H1 (cell line): ENCODE measurements around the gene ADGRG7. TPM values are rescaled to one million over a fixed set of nuclear protein-coding genes. Genes with fewer than 3 reads are reported as not detected.

Experiments
- CTCF ChIA-PET: fragments of 300-600 bp; sonication (Branson Sonifier 250); formaldehyde crosslinking; loops from one replicate; lab custom pipeline; 2021; ENCODE audit not compliant: partially characterized antibody; lab: Charles Lee
- POLR2A ChIA-PET: fragments of 300-600 bp; sonication (Branson Sonifier 250); formaldehyde crosslinking; loops from one replicate; lab custom pipeline; 2021; ENCODE audit warnings: inconsistent platforms; ENCODE audit not compliant: partially characterized antibody; lab: Charles Lee
- DNase-seq, 2 experiments: peaks; one replicate each; pipeline versions ENCODE4 v3.0.0 to v3.0.0-alpha.2; 2010 to 2022; ENCODE audit warnings: low spot score in 2 of 2, low read depth in 1 of 2, mixed read lengths in 1 of 2
- FAIRE-seq: peaks from 2 replicates; lab custom pipeline; 2011; peaks lifted over from hg19 to GRCh38; lab: Jason Lieb, UNC
- H2AFZ ChIP-seq: 2 replicates; pipeline ENCODE4 v1.8.1; 2012; ENCODE audit warnings: low read length, inconsistent platforms
- H2AK5ac ChIP-seq: 2 replicates; pipeline ENCODE4 v1.6.1; 2013; ENCODE audit warnings: low read depth, low read length
- H2BK120ac ChIP-seq: replicated peaks from 2 replicates; pipeline ENCODE3; 2013; ENCODE audit warnings: low read depth, low read length, inconsistent platforms
- H2BK12ac ChIP-seq: 2 replicates; pipeline ENCODE4 v1.6.1; 2013; ENCODE audit warnings: low read depth, low read length
- H2BK15ac ChIP-seq: 2 replicates; pipeline ENCODE4 v1.6.1; 2013; ENCODE audit warnings: low read length
- H2BK20ac ChIP-seq: 2 replicates; pipeline ENCODE4 v1.6.1; 2013; ENCODE audit warnings: low read length
- H2BK5ac ChIP-seq: 2 replicates; pipeline ENCODE4 v1.6.1; 2013; ENCODE audit warnings: low read depth, low read length
- H3K14ac ChIP-seq: 2 replicates; pipeline ENCODE4 v1.6.1; 2013; ENCODE audit warnings: inconsistent platforms; ENCODE audit not compliant: insufficient read length
- H3K18ac ChIP-seq: 2 replicates; pipeline ENCODE4 v1.6.1; 2013; ENCODE audit warnings: low read length; ENCODE audit errors: extremely low read depth
- H3K23ac ChIP-seq: 2 replicates; pipeline ENCODE4 v1.6.1; 2013; ENCODE audit warnings: inconsistent platforms; ENCODE audit not compliant: insufficient read length
- H3K23me2 ChIP-seq: 2 replicates; pipeline ENCODE4 v1.6.1; 2013; ENCODE audit warnings: low read depth, low read length
- H3K27ac ChIP-seq: 2 replicates; pipeline ENCODE4 v1.6.1; 2011; ENCODE audit warnings: low read depth, low read length, inconsistent platforms
- H3K27me3 ChIP-seq, 4 experiments: replicated peaks in 1 of 4; 1 replicate in 1 of 4; 2 replicates in 3 of 4; pipeline versions ENCODE4 v1.6.1 to v1.8.1; 2011 to 2013; ENCODE audit warnings: low read length in 3 of 4, mild to moderate bottlenecking in 3 of 4, inconsistent platforms in 2 of 4, mixed read lengths in 2 of 4, moderate library complexity in 1 of 4; ENCODE audit not compliant: control insufficient read depth in 3 of 4, insufficient read depth in 3 of 4; ENCODE audit errors: extremely low read depth in 1 of 4
- H3K36me3 ChIP-seq, 4 experiments: 2 replicates each; pipeline versions ENCODE4 v1.6.1 to v1.8.1; 2011 to 2013; ENCODE audit warnings: mild to moderate bottlenecking in 4 of 4, low read length in 3 of 4, moderate library complexity in 2 of 4, control low read depth in 1 of 4, inconsistent platforms in 1 of 4; ENCODE audit not compliant: insufficient read depth in 4 of 4, control insufficient read depth in 2 of 4
- H3K4ac ChIP-seq: replicated peaks from 2 replicates; pipeline ENCODE3; 2013; ENCODE audit warnings: low read length, low read depth, mixed read lengths, inconsistent platforms; ENCODE audit not compliant: insufficient read length
- H3K4me1 ChIP-seq, 4 experiments: replicated peaks in 1 of 4; 1 replicate in 1 of 4; 2 replicates in 3 of 4; pipeline versions ENCODE4 v1.6.1 to v1.8.1; 2011 to 2013; ENCODE audit warnings: low read length in 3 of 4, inconsistent platforms in 2 of 4, mixed read lengths in 1 of 4; ENCODE audit not compliant: insufficient read depth in 4 of 4, control insufficient read depth in 3 of 4
- H3K4me2 ChIP-seq, 2 experiments: 2 replicates each; pipeline versions ENCODE4 v1.6.1 to v1.8.1; 2011 to 2013; ENCODE audit warnings: low read depth in 2 of 2, low read length in 2 of 2, control low read depth in 1 of 2, inconsistent platforms in 1 of 2, mild to moderate bottlenecking in 1 of 2; ENCODE audit not compliant: insufficient read depth in 1 of 2
- H3K4me3 ChIP-seq, 4 experiments: fragments of 200-600, 300-600 bp in 1 of 4; sonication (generic), shearing (Covaris generic), sonication (Bioruptor Twin) in 1 of 4; 2 replicates each; pipeline versions ENCODE4 v1.5.1 to v1.8.1; 2011 to 2016; ENCODE audit warnings: low read length in 4 of 4, low read depth in 3 of 4, control low read depth in 2 of 4, inconsistent platforms in 2 of 4, mild to moderate bottlenecking in 2 of 4, mixed read lengths in 1 of 4, moderate library complexity in 1 of 4; ENCODE audit not compliant: insufficient read depth in 2 of 4; ENCODE audit errors: extremely low read depth in 1 of 4
- H3K56ac ChIP-seq: replicated peaks from 2 replicates; pipeline ENCODE3; 2013; ENCODE audit warnings: low read depth, mild to moderate bottlenecking, mixed read lengths, low read length, inconsistent platforms; ENCODE audit not compliant: insufficient read length
- H3K79me1 ChIP-seq: 2 replicates; pipeline ENCODE4 v1.6.1; 2013; ENCODE audit warnings: low read depth, low read length, control low read depth
- H3K79me2 ChIP-seq, 2 experiments: 2 replicates each; pipeline versions ENCODE4 v1.6.1 to v1.8.1; 2012 to 2013; ENCODE audit warnings: low read length in 2 of 2, mild to moderate bottlenecking in 2 of 2, inconsistent platforms in 1 of 2; ENCODE audit not compliant: insufficient read depth in 2 of 2, control insufficient read depth in 1 of 2
- H3K9ac ChIP-seq, 4 experiments: replicated peaks in 1 of 4; 1 replicate in 1 of 4; 2 replicates in 3 of 4; pipeline versions ENCODE4 v1.6.1 to v1.8.1; 2011 to 2013; ENCODE audit warnings: low read depth in 3 of 4, low read length in 3 of 4, control low read depth in 2 of 4, mild to moderate bottlenecking in 2 of 4, moderate library complexity in 2 of 4, inconsistent platforms in 1 of 4; ENCODE audit errors: extremely low read depth in 1 of 4
- H3K9me3 ChIP-seq, 2 experiments: 2 replicates each; pipeline versions ENCODE4 v1.6.1 to v1.8.1; 2012 to 2013; ENCODE audit warnings: mild to moderate bottlenecking in 2 of 2, moderate library complexity in 2 of 2, control low read depth in 1 of 2, inconsistent platforms in 1 of 2, low read depth in 1 of 2, low read length in 1 of 2, mixed read lengths in 1 of 2; ENCODE audit not compliant: insufficient read depth in 2 of 2
- H4K20me1 ChIP-seq, 2 experiments: replicated peaks in 1 of 2; 2 replicates each; pipeline versions ENCODE3 to v1.8.1; 2011 to 2013; ENCODE audit warnings: inconsistent platforms in 2 of 2, low read length in 2 of 2, mild to moderate bottlenecking in 1 of 2; ENCODE audit not compliant: insufficient read depth in 2 of 2, control insufficient read depth in 1 of 2
- H4K5ac ChIP-seq: 2 replicates; pipeline ENCODE4 v1.6.1; 2013; ENCODE audit warnings: low read length, low read depth, mixed read lengths, inconsistent platforms; ENCODE audit not compliant: insufficient read length
- H4K8ac ChIP-seq: 2 replicates; pipeline ENCODE4 v1.8.0; 2013; ENCODE audit warnings: mild to moderate bottlenecking, moderate library complexity, low read length, inconsistent platforms; ENCODE audit not compliant: insufficient read depth; ENCODE audit errors: extremely low read depth
- H4K91ac ChIP-seq: replicated peaks from 2 replicates; pipeline ENCODE3; 2013; ENCODE audit warnings: low read length, mixed read lengths, inconsistent platforms; ENCODE audit not compliant: insufficient read length
- CTCF ChIP-seq, 3 experiments: IDR thresholded peaks; 1 replicate in 2 of 3; 2 replicates in 1 of 3; pipeline versions ENCODE4 v1.5.1 to v1.6.1; 2011; ENCODE audit warnings: low read length in 3 of 3, mild to moderate bottlenecking in 3 of 3, inconsistent platforms in 2 of 3, low read depth in 1 of 3, moderate library complexity in 1 of 3; ENCODE audit not compliant: insufficient read depth in 1 of 3; ENCODE audit errors: control extremely low read depth in 1 of 3
- RAD21 ChIP-seq, 2 experiments: IDR thresholded peaks in 1 of 2; conservative IDR thresholded peaks in 1 of 2; 2 replicates each; pipeline ENCODE4 v1.6.1; 2011; ENCODE audit warnings: low read depth in 2 of 2, low read length in 2 of 2, improper control_type of control experiment in 1 of 2, inconsistent platforms in 1 of 2, mild to moderate bottlenecking in 1 of 2, moderate library complexity in 1 of 2
- RFX5 ChIP-seq: IDR thresholded peaks from 2 replicates; pipeline ENCODE4 v1.6.1; 2011; ENCODE audit warnings: low read depth, low read length, improper control_type of control experiment, borderline replicate concordance
- WGBS, 2 experiments: shearing (Covaris generic) in 1 of 2; methylation state at CpG; one replicate each; pipeline versions ENCODE4 v1.1.6 to v1.1.7; 2013 to 2015; ENCODE audit warnings: low lambda C conversion rate in 2 of 2, mixed read lengths in 2 of 2, inconsistent platforms in 1 of 2, low coverage in 1 of 2, missing lambda C conversion rate in 1 of 2; ENCODE audit not compliant: insufficient replicate concordance in 2 of 2, insufficient coverage in 1 of 2, insufficient read length in 1 of 2; ENCODE audit errors: extremely low coverage in 1 of 2, missing lambda C conversion rate in 1 of 2; 5-methylcytosine and 5-hydroxymethylcytosine counted together
- polyA plus RNA-seq, 7 experiments: library from polyadenylated mRNA; depleted of rRNA in 3 of 7; stranded (reverse) in 5 of 7; unstranded in 2 of 7; fragments of >200 nt in 5 of 7; fragments of 200-250 nt in 2 of 7; gene quantifications; 1 replicate in 5 of 7; 2 replicates in 1 of 7; 4 replicates in 1 of 7; pipeline versions ENCODE4 v1.2.1 to v1.2.3, GENCODE V29; 2011 to 2013; ENCODE audit warnings: missing spikeins in 2 of 7, mixed read lengths in 2 of 7
- total RNA-seq: library from RNA; stranded (reverse); fragmentation: NEBNext Ultra II Directional; extraction: Animal tissue kit (Norgen Biotek cat#: 25700); gene quantifications from 2 replicates; pipeline ENCODE4 v1.2.1, GENCODE V29; 2021

Gene ADGRG7
- total and polyA plus RNA-seq, 2 of the 8 experiments (the other 6 are each of a cell fraction or from before 2014, with no cell fraction given): not detected

- ChIA-PET CTCF (interaction anchor here (0.8 to 1.7 kb wide), 5 partner anchors 11 to 248 kb away, joined by 3 to 4 read pairs (median 3); no protein-coding TSS in a partner anchor), POLR2A (interaction anchor here (1.1 to 1.4 kb wide), 2 partner anchors 75 to 233 kb away, joined by 3 to 4 read pairs; partner anchors contain the start of genes LNP1 and TFG)
- Histone ChIP-seq H2BK20ac (no peak overlapping the region), H3K18ac (no peak overlapping the region), H3K4me1 (peaks cover 0 to 4% (median 0%) of the 10 kb centered on the region in 4 experiments; a peak in 2 of 7 replicates), H3K27me3 (no peaks in the 10 kb centered on the region), H2BK5ac (no peak overlapping the region), H3K23me2 (no peaks in the 10 kb centered on the region), H4K20me1 (no peaks in the 10 kb centered on the region), H3K4me2 (no peak overlapping the region), H3K23ac (no peak overlapping the region), H2BK15ac (no peak overlapping the region), H3K4ac (no peak overlapping the region), H2AFZ (no peak overlapping the region), H3K79me2 (no peaks in the 10 kb centered on the region), H3K79me1 (no peaks in the 10 kb centered on the region), H4K5ac (no peak overlapping the region), H3K9ac (no peak overlapping the region), H3K9me3 (no peaks in the 10 kb centered on the region), H4K91ac (no peak overlapping the region), H3K27ac (no peak overlapping the region), H2AK5ac (no peak overlapping the region), H4K8ac (no peak overlapping the region), H3K36me3 (no peaks in the 10 kb centered on the region), H3K56ac (no peak overlapping the region), H2BK12ac (no peak overlapping the region), H2BK120ac (no peak overlapping the region), H3K14ac (no peak overlapping the region), H3K4me3 (no peak overlapping the region)
- DNase-seq (no peak), FAIRE-seq (no peak)
- 86% methylated on average over 5 of the region's 5 CpGs; no CpG with 5 or more reads in 1 of the 2 experiments for WGBS, 2 experiments
- peak in 1 of 3 experiments; percentile 19; a peak in 1 of 4 replicates for TF ChIP-seq CTCF (IDR thresholded peaks at IDR 0.05; ENCODE audit: control extremely low read depth in 1 of 3, insufficient read depth in 1 of 3, low read depth in 1 of 3, low read length in 3 of 3)
- TF ChIP-seq RAD21 (IDR thresholded peaks at IDR 0.05 in 1 of 2, conservative IDR thresholded peaks at IDR 0.05 in 1 of 2; ENCODE audit: low read depth in 2 of 2, low read length in 2 of 2): peak; percentile 24 to 43; a peak in 3 of 4 replicates
- no peak for TF ChIP-seq RFX5
Observed at GRCh38 chr3:100634493-100635272, 25.3 kb downstream of the ADGRG7 start.
